ENCODE data around the gene NPPC.
"Not testable (repeated sequence)": the region's sequence is repeated elsewhere in the genome, so short reads cannot be mapped to it uniquely, and the experiment has no call there.

The NPPC gene

GRCh38 chr2:231884438-231885140 lies 41.6 kb downstream of the NPPC start:
- no peak for DNase-seq (ENCODE audit: low read depth)

DNA sequence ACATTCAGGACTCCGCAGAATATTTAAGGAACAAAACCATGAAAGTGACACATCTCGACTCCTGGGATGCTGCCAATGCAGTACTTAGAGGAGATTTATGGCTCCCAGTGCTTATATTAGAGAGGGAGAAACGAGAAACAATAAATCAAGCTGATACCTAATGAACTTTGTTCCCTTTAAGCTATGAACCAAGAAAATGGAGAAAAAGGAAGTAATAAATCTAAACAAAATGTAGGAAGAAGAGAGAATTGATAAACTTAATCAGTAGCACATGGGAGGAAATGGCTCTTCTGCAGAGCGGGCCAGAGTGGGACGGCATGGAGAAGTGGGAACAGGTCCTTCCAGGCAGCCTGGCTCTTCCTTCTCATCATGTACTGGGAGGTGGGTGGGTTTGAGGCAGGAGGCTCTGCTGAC lies 42.7 kb downstream of the NPPC start:
- no peak for DNase-seq (ENCODE audit: low read depth)

- DNase-seq (ENCODE audit: low read depth), result no peak
Observed at GRCh38 chr2:231882646-231883045, 43.5 kb downstream of the NPPC start.

DNA sequence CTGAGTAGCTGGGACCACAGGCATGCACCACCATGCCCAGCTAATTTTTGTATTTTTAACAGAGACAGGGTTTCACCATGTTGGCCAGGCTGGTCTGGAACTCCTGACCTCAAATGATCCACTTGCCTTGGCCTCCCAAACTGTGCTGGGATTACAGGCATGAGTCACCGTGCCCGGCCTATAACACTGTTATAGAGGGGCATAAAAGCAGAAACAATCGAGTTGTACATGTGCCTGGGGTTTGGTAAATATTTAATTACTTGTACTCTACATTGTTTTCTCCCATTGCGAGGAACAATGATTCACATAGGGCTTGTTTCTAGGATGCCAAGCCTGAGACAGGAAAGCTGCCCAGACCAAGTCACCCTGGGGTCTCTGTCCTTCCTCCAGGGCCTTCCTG lies 45.8 kb downstream of the NPPC start:
- not testable (repeated sequence) for DNase-seq (ENCODE audit: low read depth)

DNA sequence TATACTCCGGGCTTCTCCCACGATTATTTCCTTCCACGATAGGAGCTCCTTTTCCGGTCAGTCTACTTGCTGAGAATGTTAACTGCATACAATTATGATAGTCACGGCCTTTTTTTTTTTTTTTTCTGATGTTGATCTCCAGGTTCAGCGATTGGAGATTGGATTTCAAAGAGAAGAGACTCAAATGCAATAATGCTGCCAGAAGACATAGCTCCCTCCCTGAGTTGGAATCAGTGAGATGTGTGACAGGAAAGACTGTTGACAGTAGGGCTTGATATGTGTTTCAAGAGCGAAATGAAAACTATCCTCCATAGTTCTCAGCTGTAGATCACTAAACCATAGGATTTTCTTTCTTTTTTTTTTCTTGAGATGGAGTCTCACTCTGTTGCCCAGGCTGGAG lies 47.0 kb downstream of the NPPC start:
- DNase-seq (ENCODE audit: low read depth), result no peak

DNA sequence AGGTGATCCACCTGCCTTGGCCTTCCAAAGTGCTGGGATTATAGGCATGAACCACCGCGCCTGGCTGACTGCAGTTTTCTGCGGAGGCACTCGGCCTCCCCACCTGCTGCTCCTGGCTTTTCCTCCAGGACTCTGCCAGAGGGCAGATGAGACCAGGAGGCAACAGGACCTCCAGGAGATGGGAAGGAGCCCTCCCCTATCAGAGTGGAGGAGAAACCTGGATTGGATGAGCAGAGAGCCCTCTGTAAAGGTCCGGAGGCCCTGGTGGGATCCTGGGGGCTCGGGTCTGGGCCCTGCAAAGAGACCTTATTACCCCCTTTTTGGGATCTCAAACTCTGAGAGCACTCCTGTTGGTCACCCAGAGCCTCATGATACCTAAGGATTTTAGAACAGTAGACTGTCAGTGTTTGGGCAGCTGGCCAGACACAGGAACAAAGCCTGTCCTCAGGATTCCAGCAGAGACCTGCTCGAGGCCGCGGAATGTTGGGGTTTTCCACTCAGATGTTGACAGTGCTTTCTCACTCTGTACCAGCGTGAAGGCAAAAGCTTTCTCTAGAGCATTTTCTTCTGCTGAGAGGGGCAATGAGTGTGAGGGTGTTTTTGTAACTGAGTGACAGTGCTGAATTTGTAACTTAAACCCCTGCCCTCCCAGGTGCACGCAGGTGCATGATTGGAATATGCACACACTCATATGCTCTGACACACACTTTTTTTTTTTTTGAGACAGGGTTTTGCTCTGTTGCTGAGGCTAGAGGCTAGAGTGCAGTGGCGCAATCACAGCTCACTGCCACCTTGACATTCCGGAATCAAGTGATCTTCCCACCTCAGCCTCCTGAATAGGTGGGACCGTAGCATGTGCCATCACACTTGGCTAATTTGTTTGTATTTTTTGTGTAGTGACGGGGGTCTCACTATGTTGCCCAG lies 48.4 kb downstream of the NPPC start:
- DNase-seq (ENCODE audit: low read depth), result no peak

DNA sequence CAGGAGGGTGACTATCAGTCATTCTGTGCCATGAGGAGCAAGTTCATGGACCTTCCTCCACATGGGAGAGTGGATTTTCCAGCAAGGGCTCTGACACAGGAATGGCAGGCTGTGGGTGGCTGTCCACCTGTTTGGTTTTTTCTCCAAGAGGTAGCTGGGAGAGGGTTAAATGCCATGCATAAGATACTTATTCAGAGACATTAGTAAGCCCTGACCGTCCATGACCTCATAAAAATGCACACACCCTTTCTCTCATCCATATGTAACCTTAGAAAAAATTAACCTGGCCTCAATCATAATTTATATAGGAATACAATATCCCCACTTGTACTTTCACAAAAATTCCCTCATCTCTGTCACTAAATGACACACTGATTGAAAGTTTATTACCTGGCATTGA lies 51.3 kb downstream of the NPPC start:
- DNase-seq (ENCODE audit: low read depth), result no peak
